CD14-positive monocyte (primary cell): Measurements from ENCODE around the gene CCT3. TPM values are rescaled to one million over a fixed set of nuclear protein-coding genes. Genes with fewer than 3 reads are reported as not detected.
A peak's percentile ranks its signal among the peaks of the same experiment; 100 is the strongest.

Experiments used
- DNase-seq, 3 donors: peaks; one replicate each; pipeline ENCODE4 v3.0.0-alpha.2; 2011 to 2022
- H2AFZ ChIP-seq: 2 replicates; pipeline ENCODE4 v1.6.0; 2012; ENCODE audit warnings: mild to moderate bottlenecking, low read depth, low read length, inconsistent platforms; ENCODE audit not compliant: insufficient read depth, poor library complexity, severe bottlenecking
- H3K27ac ChIP-seq, 2 donors: 1 replicate in 1 of 2; 2 replicates in 1 of 2; pipeline ENCODE4 v1.5.1; 2012 to 2013; ENCODE audit warnings: low read length in 2 of 2, control low read depth in 1 of 2, inconsistent platforms in 1 of 2, low read depth in 1 of 2, mild to moderate bottlenecking in 1 of 2
- H3K27me3 ChIP-seq, 2 donors: one replicate each; pipeline versions ENCODE4 v1.6.0 to v1.6.1; 2011 to 2013; ENCODE audit warnings: low read length in 2 of 2; ENCODE audit not compliant: control insufficient read depth in 2 of 2, insufficient read depth in 2 of 2
- H3K36me3 ChIP-seq, 2 donors: replicated peaks in 1 of 2; 1 replicate in 1 of 2; 2 replicates in 1 of 2; pipeline versions ENCODE4 v1.5.1 to v1.6.1; 2012 to 2013; ENCODE audit warnings: low read length in 2 of 2, control low read depth in 1 of 2, inconsistent platforms in 1 of 2, mild to moderate bottlenecking in 1 of 2; ENCODE audit not compliant: insufficient read depth in 2 of 2, control insufficient read depth in 1 of 2
- H3K4me1 ChIP-seq, 2 donors: 1 replicate in 1 of 2; 2 replicates in 1 of 2; pipeline versions ENCODE4 v1.5.1 to v1.6.1; 2012 to 2013; ENCODE audit warnings: low read length in 2 of 2, control low read depth in 1 of 2, inconsistent platforms in 1 of 2, mild to moderate bottlenecking in 1 of 2, moderate library complexity in 1 of 2; ENCODE audit not compliant: insufficient read depth in 2 of 2, control insufficient read depth in 1 of 2
- H3K4me2 ChIP-seq: replicated peaks from 2 replicates; pipeline ENCODE3; 2012; ENCODE audit warnings: low read length, moderate library complexity, mild to moderate bottlenecking; ENCODE audit not compliant: poor library complexity, severe bottlenecking; ENCODE audit errors: extremely low read depth
- H3K4me3 ChIP-seq, 3 experiments: fragments of 200-600 bp in 1 of 3; sonication (generic) in 1 of 3; replicated peaks in 1 of 3; 1 replicate in 2 of 3; 2 replicates in 1 of 3; pipeline ENCODE4 v1.5.1; 2011 to 2013; ENCODE audit warnings: low read length in 3 of 3, mild to moderate bottlenecking in 3 of 3, control low read depth in 2 of 3, low read depth in 2 of 3, inconsistent platforms in 1 of 3, moderate library complexity in 1 of 3
- H3K79me2 ChIP-seq: 2 replicates; pipeline ENCODE4 v1.6.0; 2012; ENCODE audit warnings: mild to moderate bottlenecking, control low read depth, inconsistent platforms, low read length, moderate library complexity; ENCODE audit not compliant: insufficient read depth
- H3K9ac ChIP-seq: 2 replicates; pipeline ENCODE4 v1.6.0; 2017; ENCODE audit warnings: low read length, mild to moderate bottlenecking; ENCODE audit not compliant: insufficient read depth, poor library complexity, severe bottlenecking
- H3K9me3 ChIP-seq, 2 donors: replicated peaks in 1 of 2; 1 replicate in 1 of 2; 2 replicates in 1 of 2; pipeline versions ENCODE4 v1.5.1 to v1.6.1; 2012 to 2013; ENCODE audit warnings: low read length in 2 of 2, control low read depth in 1 of 2; ENCODE audit not compliant: control insufficient read depth in 1 of 2, insufficient read depth in 1 of 2
- H4K20me1 ChIP-seq: 2 replicates; pipeline ENCODE4 v1.6.0; 2012; ENCODE audit warnings: mild to moderate bottlenecking, low read length, control low read depth, moderate library complexity; ENCODE audit not compliant: insufficient read depth
- H3K27ac Mint-ChIP-seq, 7 donors: one replicate each; pipeline ENCODE4 v1.8.0; 2020; ENCODE audit warnings: mild to moderate bottlenecking in 7 of 7, mixed read lengths in 7 of 7, moderate library complexity in 6 of 7, inconsistent platforms in 2 of 7
- H3K27me3 Mint-ChIP-seq, 3 donors: one replicate each; pipeline ENCODE4 v1.8.0; 2021 to 2022; ENCODE audit warnings: low read depth in 3 of 3, mild to moderate bottlenecking in 3 of 3, mixed read lengths in 3 of 3, moderate library complexity in 3 of 3, inconsistent platforms in 1 of 3
- H3K36me3 Mint-ChIP-seq, 2 donors: one replicate each; pipeline ENCODE4 v1.8.0; 2020; ENCODE audit warnings: mixed read lengths in 2 of 2, inconsistent platforms in 1 of 2, mild to moderate bottlenecking in 1 of 2
- H3K4me1 Mint-ChIP-seq: one replicate; pipeline ENCODE4 v1.8.0; 2020; ENCODE audit warnings: mild to moderate bottlenecking, mixed read lengths
- H3K4me3 Mint-ChIP-seq, 2 donors: one replicate each; pipeline ENCODE4 v1.8.0; 2020; ENCODE audit warnings: mild to moderate bottlenecking in 2 of 2, mixed read lengths in 2 of 2, moderate library complexity in 1 of 2
- H3K9me3 Mint-ChIP-seq, 7 donors: one replicate each; pipeline ENCODE4 v1.8.0; 2020 to 2022; ENCODE audit warnings: mixed read lengths in 7 of 7, mild to moderate bottlenecking in 6 of 7, moderate library complexity in 6 of 7, inconsistent platforms in 2 of 7
- CTCF ChIP-seq: fragments of 200-600 bp; IDR thresholded peaks from one replicate; pipeline ENCODE4 v1.8.0; 2022; ENCODE audit warnings: antibody characterized with exemption, mild to moderate bottlenecking
- WGBS: methylation state at CpG from one replicate; pipeline ENCODE4 v1.1.5; 2013; ENCODE audit warnings: missing lambda C conversion rate; ENCODE audit not compliant: insufficient coverage; 5-methylcytosine and 5-hydroxymethylcytosine counted together
- intact Hi-C, 2 donors: fragments of 100-400 bp; cut with micrococcal nuclease; formaldehyde crosslinking; loops; one replicate each; pipeline versions ENCODE4 v1.15.0 to v1.15.1; 2023
- polyA plus RNA-seq, 3 donors: library from polyadenylated mRNA; depleted of rRNA in 1 of 3; unstranded in 2 of 3; stranded (reverse) in 1 of 3; fragments of 300-500 nt in 2 of 3; fragments of >200 nt in 1 of 3; fragmentation: Illumina TruSeq in 2 of 3; gene quantifications; 1 replicate in 2 of 3; 2 replicates in 1 of 3; pipeline ENCODE4 v1.2.3, GENCODE V29; 2012 to 2021

The CCT3 gene
- polyA plus RNA-seq, 3 donors = 65.3 to 97.3 (median 94.8) TPM

DNA sequence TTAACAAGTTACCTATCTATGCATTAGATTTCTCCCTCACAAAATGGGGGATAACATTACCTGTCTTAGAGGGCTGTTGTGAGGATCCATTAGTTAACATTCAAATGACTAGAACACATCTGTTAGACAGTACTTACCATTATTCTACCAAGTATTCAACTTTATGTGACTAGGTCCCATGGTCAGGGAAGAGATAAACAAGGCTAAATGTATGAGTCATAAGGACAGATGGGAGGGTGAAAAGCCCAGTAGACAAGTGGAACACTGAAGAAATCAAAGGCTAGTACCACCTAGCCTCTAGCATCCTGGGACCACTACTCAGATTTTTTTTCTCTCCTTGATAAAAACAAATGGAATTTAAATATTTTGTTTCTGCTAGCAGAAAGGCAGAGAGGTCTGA is 30.0 kb downstream of the CCT3 start:
- Histone ChIP-seq H3K36me3 (peaks cover 51 to 70% of the 10 kb centered on the region in 2 donors), H3K4me3 (no peak overlapping the region), H2AFZ (no peak overlapping the region), H3K9ac (no peak overlapping the region), H3K27me3 (no peaks in the 10 kb centered on the region), H3K79me2 (no peaks in the 10 kb centered on the region), H3K9me3 (no peaks in the 10 kb centered on the region), H3K4me1 (peaks cover 10% of the 10 kb centered on the region in 2 donors), H3K4me2 (no peak overlapping the region), H3K27ac (no peak overlapping the region), H4K20me1 (no peaks in the 10 kb centered on the region)
- no peak overlapping the region for H3K4me3 Mint-ChIP-seq
- H3K27ac Mint-ChIP-seq = no peak overlapping the region
- H3K9me3 Mint-ChIP-seq = peaks cover 0 to 2% (median 0%) of the 10 kb centered on the region in 7 donors
- H3K4me1 Mint-ChIP-seq = peaks cover 16% of the 10 kb centered on the region
- no peak for DNase-seq
- TF ChIP-seq CTCF = no peak
- intact Hi-C loops = loop anchor here in 1 of 2 donors (5.0 kb wide), 1 partner anchor 46 kb away; no protein-coding TSS in a partner anchor
- H3K36me3 Mint-ChIP-seq = peaks cover 61 to 93% of the 10 kb centered on the region in 2 donors
- peaks cover 0 to 1% (median 0%) of the 10 kb centered on the region in 3 donors for H3K27me3 Mint-ChIP-seq

GRCh38 chr1:156305215-156305614 is 32.9 kb downstream of the CCT3 start:
- H3K27me3 Mint-ChIP-seq = peaks cover 0 to 3% (median 0%) of the 10 kb centered on the region in 3 donors
- intact Hi-C loops = loop anchor here in 1 of 2 donors (5.0 kb wide), 1 partner anchor 43 kb away; no protein-coding TSS in a partner anchor

More at GRCh38 chr1:156305215-156305614, 32.9 kb downstream of the CCT3 start:
- no peak overlapping the region for H2AFZ ChIP-seq
- no peak for TF ChIP-seq CTCF
- no peak for DNase-seq
- no peaks in the 10 kb centered on the region for H3K4me1 ChIP-seq
- H3K9me3 ChIP-seq = no peaks in the 10 kb centered on the region
- no peak overlapping the region for H3K4me2 ChIP-seq
- WGBS = 85% methylated on average over 1 of the region's 2 CpGs
- no peaks in the 10 kb centered on the region for H4K20me1 ChIP-seq
- H3K4me3 ChIP-seq = no peak overlapping the region
- Mint-ChIP-seq H3K36me3 (peaks cover 40 to 65% of the 10 kb centered on the region in 2 donors), H3K4me3 (no peak overlapping the region), H3K27ac (peak overlapping the region in 3 of 7 donors; percentile 6 to 54 (median 42)), H3K9me3 (no peaks in the 10 kb centered on the region), H3K4me1 (peaks cover 3% of the 10 kb centered on the region)
- no peaks in the 10 kb centered on the region for H3K79me2 ChIP-seq
- no peak overlapping the region for H3K9ac ChIP-seq
- peaks cover 31 to 42% of the 10 kb centered on the region in 2 donors for H3K36me3 ChIP-seq
- no peaks in the 10 kb centered on the region for H3K27me3 ChIP-seq
- H3K27ac ChIP-seq = no peak overlapping the region
